HCT116 (cell line): ENCODE results near the gene COL19A1. TPM values are rescaled to one million over a fixed set of nuclear protein-coding genes. Genes with fewer than 3 reads are reported as not detected.

Source experiments
- ATAC-seq: fragments of 200-7000 bp; cut with Tn5 transposase; 2 replicates; pipeline ENCODE4 v1.9.1; 2020; ENCODE audit warnings: mild to moderate bottlenecking, moderate library complexity
- BruUV-seq: library from RNA; stranded (reverse); fragments of 400-500 nt; replicated peaks from 2 replicates; lab custom pipeline; 2021; lab: Mats Ljungman, UMichigan
- CTCF ChIA-PET: fragments of 300-600 bp; sonication (Branson Sonifier 250); formaldehyde crosslinking; loops from one replicate; lab custom pipeline; 2021; ENCODE audit warnings: antibody characterized with exemption; lab: Charles Lee
- POLR2A ChIA-PET: fragments of 300-600, 350-600 bp; sonication (Branson Sonifier 250); formaldehyde crosslinking; loops from one replicate; lab custom pipeline; 2021; ENCODE audit warnings: antibody characterized with exemption; lab: Charles Lee
- RAD21 ChIA-PET, 2 experiments: fragments of 300-600 bp; sonication (Branson Sonifier 250); formaldehyde crosslinking; loops; one replicate each; lab custom pipeline; 2023; ENCODE audit warnings: low total read pairs in 2 of 2; ENCODE audit not compliant: uncharacterized antibody in 2 of 2, unreplicated experiment in 2 of 2, low non-redundant PET in 1 of 2; lab: Charles Lee
- DNase-seq: peaks from one replicate; pipeline ENCODE4 v3.0.0-alpha.2; 2010; ENCODE audit warnings: low read depth, low spot score
- H2AFZ ChIP-seq: fragments of 200-600 bp; shearing (Covaris generic), sonication (generic); 2 replicates; pipeline ENCODE4 v1.6.1; 2017; ENCODE audit warnings: low read depth, mixed run types, mixed read lengths, antibody characterized with exemption, low read length; ENCODE audit not compliant: poor library complexity, severe bottlenecking
- H3K27ac ChIP-seq: 2 replicates; pipeline ENCODE4 v1.5.1; 2012; ENCODE audit warnings: low read depth, low read length
- H3K27me3 ChIP-seq: fragments of 200-600 bp; sonication (generic); 2 replicates; pipeline ENCODE4 v1.6.1; 2016; ENCODE audit warnings: mixed run types, low read length, mixed read lengths; ENCODE audit not compliant: insufficient read depth
- H3K36me3 ChIP-seq, 2 experiments: fragments of 200-500 bp in 1 of 2; fragments of 200-600 bp in 1 of 2; sonication (Bioruptor generic) in 1 of 2; sonication (generic) in 1 of 2; 2 replicates each; pipeline versions ENCODE4 v1.5.1 to v1.6.1; 2014 to 2016; ENCODE audit warnings: low read length in 2 of 2, inconsistent platforms in 1 of 2, mixed read lengths in 1 of 2, mixed run types in 1 of 2; ENCODE audit not compliant: insufficient read depth in 2 of 2, control insufficient read depth in 1 of 2
- H3K4me1 ChIP-seq, 2 experiments: fragments of 200-600 bp in 1 of 2; sonication (generic) in 1 of 2; 2 replicates each; pipeline versions ENCODE4 v1.5.1 to v1.6.1; 2012 to 2017; ENCODE audit warnings: low read length in 2 of 2, inconsistent platforms in 1 of 2, mild to moderate bottlenecking in 1 of 2, mixed read lengths in 1 of 2, mixed run types in 1 of 2, moderate library complexity in 1 of 2; ENCODE audit not compliant: insufficient read depth in 2 of 2, control insufficient read depth in 1 of 2
- H3K4me2 ChIP-seq: fragments of 200-600 bp; sonication (generic); 2 replicates; pipeline ENCODE4 v1.6.1; 2017; ENCODE audit warnings: mixed run types, low read length, mixed read lengths
- H3K4me3 ChIP-seq, 2 experiments: fragments of 200-600 bp in 1 of 2; sonication (generic) in 1 of 2; replicated peaks in 1 of 2; 2 replicates each; pipeline ENCODE4 v1.5.1; 2011 to 2016; ENCODE audit warnings: low read length in 2 of 2, control low read depth in 1 of 2, low read depth in 1 of 2, mild to moderate bottlenecking in 1 of 2, mixed read lengths in 1 of 2, mixed run types in 1 of 2
- H3K79me2 ChIP-seq: fragments of 200-600 bp; sonication (generic); 2 replicates; pipeline ENCODE4 v1.6.1; 2017; ENCODE audit warnings: mild to moderate bottlenecking, mixed run types, low read length, moderate library complexity, mixed read lengths; ENCODE audit not compliant: insufficient read depth
- H3K9ac ChIP-seq: fragments of 200-600 bp; sonication (generic); 2 replicates; pipeline ENCODE4 v1.6.1; 2016; ENCODE audit warnings: low read length, mixed read lengths
- H3K9me2 ChIP-seq: fragments of 200-600 bp; sonication (generic), shearing (Covaris generic); 2 replicates; pipeline ENCODE4 v1.6.1; 2017; ENCODE audit warnings: mixed run types, mild to moderate bottlenecking, moderate library complexity; ENCODE audit not compliant: insufficient read depth
- H3K9me3 ChIP-seq, 2 experiments: fragments of 200-500 bp in 1 of 2; fragments of 200-600 bp in 1 of 2; sonication (Bioruptor generic) in 1 of 2; sonication (generic) in 1 of 2; 2 replicates each; pipeline ENCODE4 v1.6.1; 2014 to 2017; ENCODE audit warnings: low read length in 2 of 2, mixed read lengths in 2 of 2, inconsistent platforms in 1 of 2, low read depth in 1 of 2, mild to moderate bottlenecking in 1 of 2, mixed run types in 1 of 2, moderate library complexity in 1 of 2; ENCODE audit not compliant: control insufficient read depth in 1 of 2, insufficient read depth in 1 of 2
- H4K20me1 ChIP-seq: fragments of 200-600 bp; sonication (generic), shearing (Covaris generic); 2 replicates; pipeline ENCODE4 v1.6.1; 2017; ENCODE audit warnings: mixed run types, mild to moderate bottlenecking, moderate library complexity; ENCODE audit not compliant: insufficient read depth
- CEBPB ChIP-seq: IDR thresholded peaks from 2 replicates; pipeline ENCODE4 v1.6.1; 2012; ENCODE audit warnings: low read depth
- EGR1 ChIP-seq: IDR thresholded peaks from 2 replicates; pipeline ENCODE4 v1.6.1; 2012; ENCODE audit warnings: low read depth
- ELF1 ChIP-seq: IDR thresholded peaks from 2 replicates; pipeline ENCODE4 v1.6.1; 2012; ENCODE audit warnings: low read depth, borderline replicate concordance
- EZH2 ChIP-seq: fragments of 200-600 bp; sonication (generic); IDR thresholded peaks from 2 replicates; pipeline ENCODE4 v1.6.1; 2017; ENCODE audit warnings: antibody characterized with exemption, mixed run types
- EZH2phosphoT487 ChIP-seq: fragments of 200-600 bp; IDR thresholded peaks from 2 replicates; pipeline ENCODE4 v1.6.1; 2018; ENCODE audit warnings: antibody characterized with exemption, borderline replicate concordance
- FOSL1 ChIP-seq: IDR thresholded peaks from 2 replicates; pipeline ENCODE4 v1.6.1; 2012; ENCODE audit warnings: low read depth
- JUND ChIP-seq: IDR thresholded peaks from 2 replicates; pipeline ENCODE4 v1.6.1; 2012
- MAX ChIP-seq: IDR thresholded peaks from 2 replicates; pipeline ENCODE4 v1.6.1; 2012
- POLR2A ChIP-seq: IDR thresholded peaks from 2 replicates; pipeline ENCODE4 v1.7.0; 2011; ENCODE audit warnings: borderline replicate concordance; ENCODE audit not compliant: insufficient read depth, insufficient read length; ENCODE audit errors: extremely low read depth
- POLR2AphosphoS5 ChIP-seq: IDR thresholded peaks from 2 replicates; pipeline ENCODE4 v1.6.1; 2011; ENCODE audit warnings: mild to moderate bottlenecking, low read depth, low read length, moderate library complexity
- RAD21 ChIP-seq: IDR thresholded peaks from 2 replicates; pipeline ENCODE4 v1.6.1; 2012; ENCODE audit warnings: low read depth, mild to moderate bottlenecking
- REST ChIP-seq: IDR thresholded peaks from 2 replicates; pipeline ENCODE4 v1.6.1; 2012; ENCODE audit warnings: low read depth
- SP1 ChIP-seq: IDR thresholded peaks from 2 replicates; pipeline ENCODE4 v1.6.1; 2012; ENCODE audit warnings: low read depth
- SRF ChIP-seq: IDR thresholded peaks from 2 replicates; pipeline ENCODE4 v1.6.1; 2012; ENCODE audit warnings: low read depth
- TCF7L2 ChIP-seq: IDR thresholded peaks from 2 replicates; pipeline ENCODE4 v1.7.0; 2011; ENCODE audit warnings: borderline replicate concordance, inconsistent platforms; ENCODE audit not compliant: insufficient read depth, insufficient read length; ENCODE audit errors: extremely low read depth
- ZNF274 ChIP-seq: fragments of 200-500 bp; sonication (Bioruptor generic); IDR thresholded peaks from 2 replicates; pipeline ENCODE4 v1.6.1; 2014; ENCODE audit warnings: mild to moderate bottlenecking, low read depth, low read length, inconsistent platforms
- intact Hi-C: fragments of 100-400 bp; cut with micrococcal nuclease; formaldehyde crosslinking; loops from 2 replicates; pipeline ENCODE4 v1.10.0; 2022
- total RNA-seq: library from RNA; stranded (reverse); gene quantifications from one replicate; pipeline ENCODE4 v1.2.1, GENCODE V29; 2021; ENCODE audit not compliant: unreplicated experiment
- TF ChIP-seq, protein P1 (sequence below): IDR thresholded peaks from 2 replicates; pipeline ENCODE4 v1.6.1; 2011; ENCODE audit warnings: mild to moderate bottlenecking, low read length, moderate library complexity; ENCODE audit not compliant: insufficient replicate concordance; ENCODE audit errors: extremely low read depth

The COL19A1 gene
- total RNA-seq, 1 experiment from 2014 or later, result not detected

- TF ChIP-seq, protein P1, sequence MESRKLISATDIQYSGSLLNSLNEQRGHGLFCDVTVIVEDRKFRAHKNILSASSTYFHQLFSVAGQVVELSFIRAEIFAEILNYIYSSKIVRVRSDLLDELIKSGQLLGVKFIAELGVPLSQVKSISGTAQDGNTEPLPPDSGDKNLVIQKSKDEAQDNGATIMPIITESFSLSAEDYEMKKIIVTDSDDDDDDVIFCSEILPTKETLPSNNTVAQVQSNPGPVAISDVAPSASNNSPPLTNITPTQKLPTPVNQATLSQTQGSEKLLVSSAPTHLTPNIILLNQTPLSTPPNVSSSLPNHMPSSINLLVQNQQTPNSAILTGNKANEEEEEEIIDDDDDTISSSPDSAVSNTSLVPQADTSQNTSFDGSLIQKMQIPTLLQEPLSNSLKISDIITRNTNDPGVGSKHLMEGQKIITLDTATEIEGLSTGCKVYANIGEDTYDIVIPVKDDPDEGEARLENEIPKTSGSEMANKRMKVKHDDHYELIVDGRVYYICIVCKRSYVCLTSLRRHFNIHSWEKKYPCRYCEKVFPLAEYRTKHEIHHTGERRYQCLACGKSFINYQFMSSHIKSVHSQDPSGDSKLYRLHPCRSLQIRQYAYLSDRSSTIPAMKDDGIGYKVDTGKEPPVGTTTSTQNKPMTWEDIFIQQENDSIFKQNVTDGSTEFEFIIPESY, result no peak
- TF ChIP-seq JUND, result no peak
- TF ChIP-seq FOSL1, result no peak
- no peak for TF ChIP-seq CEBPB
- TF ChIP-seq, all 23 proteins: peak for 0
These were observed 350.4 kb downstream of the COL19A1 start (continued) for GRCh38 chr6:70216767-70217166.

DNA sequence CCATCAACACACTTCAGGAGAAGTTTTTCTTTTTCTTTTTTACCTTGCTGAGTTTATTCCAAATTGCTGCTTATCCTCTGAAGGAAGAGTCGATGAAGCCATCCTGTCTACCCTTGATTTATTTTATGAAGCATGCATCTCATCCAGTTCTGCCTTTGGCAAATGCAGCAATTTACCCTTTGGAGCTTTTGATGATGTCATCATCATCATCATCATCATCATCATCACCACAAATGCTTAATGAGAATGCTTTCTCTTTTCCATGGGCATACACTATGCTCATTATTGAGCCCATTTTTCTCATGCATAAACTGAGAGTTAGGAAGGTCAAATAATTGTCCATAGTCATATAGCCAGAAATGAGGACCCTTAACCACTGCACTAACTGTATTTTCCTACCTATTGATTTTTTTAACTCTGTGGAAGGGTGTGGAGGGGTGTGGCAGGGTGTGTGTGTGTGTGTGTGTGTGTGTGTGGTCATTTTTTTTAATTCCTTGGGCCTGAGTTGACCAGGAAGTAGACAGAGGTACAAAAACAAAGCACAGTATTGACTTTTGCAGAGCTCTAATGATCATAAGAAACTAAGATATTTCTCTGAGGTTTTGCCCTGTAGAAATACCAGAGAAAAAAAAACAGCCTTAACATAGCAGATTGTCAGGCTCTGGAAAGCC, 353.7 kb downstream of the COL19A1 start:
- intact Hi-C loops, result loop anchor here (2.0 to 10.0 kb wide), 6 partner anchors 305 to 1135 kb away; partner anchors contain the start of gene B3GAT2
- H3K27ac ChIP-seq, result no peak overlapping the region
- CTCF ChIA-PET, result interaction anchor here (1.6 to 2.6 kb wide), 3 partner anchors 90 to 301 kb away, joined by 4 to 67 read pairs (median 7); no protein-coding TSS in a partner anchor
- H3K36me3 ChIP-seq, result no peaks in the 10 kb centered on the region
- H3K79me2 ChIP-seq, result no peaks in the 10 kb centered on the region
- no peaks in the 10 kb centered on the region for H3K9me3 ChIP-seq
- RAD21 ChIA-PET, result interaction anchor here in 1 of 2 experiments (1.6 kb wide), 1 partner anchor 467 kb away, joined by 4 read pairs; no protein-coding TSS in a partner anchor
- H4K20me1 ChIP-seq, result no peaks in the 10 kb centered on the region
- no TSS peak for BruUV-seq
- H3K4me1 ChIP-seq, result no peaks in the 10 kb centered on the region
- DNase-seq (no peak), ATAC-seq (no peak)
- H3K4me2 ChIP-seq, result no peak overlapping the region
- no peaks in the 10 kb centered on the region for H3K9me2 ChIP-seq
- H3K27me3 ChIP-seq, result peaks cover 60% of the 10 kb centered on the region
- H3K4me3 ChIP-seq, result no peak overlapping the region
- H2AFZ ChIP-seq, result no peak overlapping the region
- POLR2A ChIA-PET, result no interaction called here
- H3K9ac ChIP-seq, result no peak overlapping the region
- TF ChIP-seq REST, result no peak
- no peak for TF ChIP-seq ZNF274
- TF ChIP-seq EZH2phosphoT487, result no peak
- no peak for TF ChIP-seq EZH2
- TF ChIP-seq, protein P1, result no peak
- no peak for TF ChIP-seq EGR1
- no peak for TF ChIP-seq SRF
- TF ChIP-seq ELF1, result no peak
- no peak for TF ChIP-seq FOSL1
- TF ChIP-seq POLR2A, result no peak
- no peak for TF ChIP-seq POLR2AphosphoS5
- TF ChIP-seq RAD21, result no peak
- TF ChIP-seq TCF7L2, result no peak
- TF ChIP-seq MAX, result no peak
- TF ChIP-seq SP1, result no peak
